GM12892 (cell line): ENCODE data around the gene SHC4.

Experiments
- POLR2A ChIP-seq: IDR thresholded peaks from 2 replicates; pipeline ENCODE4 v1.6.1; 2011; ENCODE audit warnings: low read depth, low read length, control low read depth
- POLR2AphosphoS5 ChIP-seq: IDR thresholded peaks from 2 replicates; pipeline ENCODE4 v1.6.1; 2011; ENCODE audit warnings: low read depth, low read length, control low read depth

GRCh38 chr15:48986240-48986639 is 22.5 kb upstream of the SHC4 start:
- no peak for TF ChIP-seq POLR2AphosphoS5
- no peak for TF ChIP-seq POLR2A
